Gastrocnemius medialis (tissue), 4 donors: ENCODE results near the gene AJM1. TPM values are rescaled to one million over a fixed set of nuclear protein-coding genes. Genes with fewer than 3 reads are reported as not detected.
A peak's percentile ranks its signal among the peaks of the same experiment; 100 is the strongest.
"Not testable (repeated sequence)": the region's sequence is repeated elsewhere in the genome, so short reads cannot be mapped to it uniquely, and the experiment has no call there.

Source experiments
- ATAC-seq, 2 donors: fragments of 150-250 bp; one replicate each; pipeline ENCODE4 v1.9.1; 2016
- DNase-seq, 2 donors: peaks; one replicate each; pipeline ENCODE4 v3.0.0-alpha.2; 2019
- H3K27ac ChIP-seq, 4 donors: fragments of 200-600 bp; sonication (generic); 1 replicate in 1 of 4; 2 replicates in 3 of 4; pipeline ENCODE4 v1.5.1; 2016 to 2018; ENCODE audit warnings: mild to moderate bottlenecking in 2 of 4, moderate library complexity in 1 of 4
- H3K27me3 ChIP-seq, 3 donors: fragments of 200-600 bp; sonication (generic) in 2 of 3; 1 replicate in 1 of 3; 2 replicates in 2 of 3; pipeline versions ENCODE4 v1.5.1 to v1.6.0; 2016 to 2019; ENCODE audit warnings: mild to moderate bottlenecking in 1 of 3, moderate library complexity in 1 of 3
- H3K36me3 ChIP-seq, 2 donors: fragments of 200-600 bp; sonication (generic) in 1 of 2; one replicate each; pipeline ENCODE4 v1.5.1; 2017 to 2018
- H3K4me1 ChIP-seq, 2 donors: fragments of 200-600 bp; sonication (generic) in 1 of 2; one replicate each; pipeline ENCODE4 v1.5.1; 2016 to 2017; ENCODE audit warnings: mild to moderate bottlenecking in 2 of 2
- H3K4me3 ChIP-seq, 4 donors: fragments of 200-600 bp; sonication (generic) in 3 of 4; 1 replicate in 1 of 4; 2 replicates in 3 of 4; pipeline ENCODE4 v1.5.1; 2016 to 2019; ENCODE audit warnings: mild to moderate bottlenecking in 2 of 4
- H3K9me3 ChIP-seq, 3 donors: fragments of 200-600 bp; sonication (generic) in 2 of 3; 1 replicate in 1 of 3; 2 replicates in 2 of 3; pipeline ENCODE4 v1.5.1; 2016 to 2019
- POLR2A ChIP-seq, 2 donors: fragments of 450-650 bp; IDR thresholded peaks; one replicate each; pipeline ENCODE4 v1.6.1; 2017; ENCODE audit warnings: antibody characterized with exemption in 2 of 2, mild to moderate bottlenecking in 2 of 2, moderate library complexity in 2 of 2
- in situ Hi-C, 4 donors: fragments of 200-750 bp; cut with MboI; loops; one replicate each; pipeline versions ENCODE4 v1.15.0 to v1.8.0; 2017; ENCODE audit warnings: low sequenced_read_pairs in 4 of 4
- intact Hi-C: fragments of 100-400 bp; cut with DNase I; formaldehyde crosslinking; loops from one replicate; pipeline ENCODE4 v1.15.1; 2023; ENCODE audit warnings: low total_unique reads
- total RNA-seq, 4 donors: library from RNA; depleted of rRNA; stranded (reverse); fragments of >200 nt; gene quantifications; one replicate each; pipeline versions ENCODE4 v1.1.0 to v1.2.3, GENCODE V29; 2016
- TF ChIP-seq, protein P1 (sequence below), 5 experiments: fragments of 450-650 bp in 3 of 5; fragments of 200-600 bp in 2 of 5; sonication (generic) in 2 of 5; IDR thresholded peaks in 4 of 5; conservative IDR thresholded peaks in 1 of 5; 1 replicate in 4 of 5; 2 replicates in 1 of 5; pipeline ENCODE4 v1.5.1; 2016 to 2019; ENCODE audit warnings: antibody characterized with exemption in 5 of 5, mild to moderate bottlenecking in 3 of 5, moderate library complexity in 3 of 5

The AJM1 gene
- total RNA-seq, 4 donors from 2014 or later: 1.3 to 2.1 (median 1.6) TPM

GRCh38 chr9:136799854-136800657, 42.2 kb upstream of the AJM1 start:
- no peak overlapping the region for H3K27ac ChIP-seq
- H3K27me3 ChIP-seq: peaks cover 43 to 58% (median 45%) of the 10 kb centered on the region in 3 donors
- in situ Hi-C loops: loop anchor here in 1 of 4 donors (25.0 kb wide), 1 partner anchor 137 kb away; the partner anchor contains the start of genes C8G and FBXW5
- H3K4me3 ChIP-seq: peak overlapping the region; percentile 23 to 42 (median 37)
- ATAC-seq (peak; percentile 43 to 68), DNase-seq (peak; percentile 41 to 61)
- TF ChIP-seq, protein P1, sequence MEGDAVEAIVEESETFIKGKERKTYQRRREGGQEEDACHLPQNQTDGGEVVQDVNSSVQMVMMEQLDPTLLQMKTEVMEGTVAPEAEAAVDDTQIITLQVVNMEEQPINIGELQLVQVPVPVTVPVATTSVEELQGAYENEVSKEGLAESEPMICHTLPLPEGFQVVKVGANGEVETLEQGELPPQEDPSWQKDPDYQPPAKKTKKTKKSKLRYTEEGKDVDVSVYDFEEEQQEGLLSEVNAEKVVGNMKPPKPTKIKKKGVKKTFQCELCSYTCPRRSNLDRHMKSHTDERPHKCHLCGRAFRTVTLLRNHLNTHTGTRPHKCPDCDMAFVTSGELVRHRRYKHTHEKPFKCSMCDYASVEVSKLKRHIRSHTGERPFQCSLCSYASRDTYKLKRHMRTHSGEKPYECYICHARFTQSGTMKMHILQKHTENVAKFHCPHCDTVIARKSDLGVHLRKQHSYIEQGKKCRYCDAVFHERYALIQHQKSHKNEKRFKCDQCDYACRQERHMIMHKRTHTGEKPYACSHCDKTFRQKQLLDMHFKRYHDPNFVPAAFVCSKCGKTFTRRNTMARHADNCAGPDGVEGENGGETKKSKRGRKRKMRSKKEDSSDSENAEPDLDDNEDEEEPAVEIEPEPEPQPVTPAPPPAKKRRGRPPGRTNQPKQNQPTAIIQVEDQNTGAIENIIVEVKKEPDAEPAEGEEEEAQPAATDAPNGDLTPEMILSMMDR (IDR thresholded peaks at IDR 0.05 in 4 of 5, conservative IDR thresholded peaks at IDR 0.05 in 1 of 5): no peak
- TF ChIP-seq POLR2A (IDR thresholded peaks at IDR 0.05): no peak
- peaks cover 13 to 15% of the 10 kb centered on the region in 2 donors for H3K4me1 ChIP-seq
- H3K9me3 ChIP-seq: no peaks in the 10 kb centered on the region
- H3K36me3 ChIP-seq: no peaks in the 10 kb centered on the region
- intact Hi-C loops: no loop called here

DNA sequence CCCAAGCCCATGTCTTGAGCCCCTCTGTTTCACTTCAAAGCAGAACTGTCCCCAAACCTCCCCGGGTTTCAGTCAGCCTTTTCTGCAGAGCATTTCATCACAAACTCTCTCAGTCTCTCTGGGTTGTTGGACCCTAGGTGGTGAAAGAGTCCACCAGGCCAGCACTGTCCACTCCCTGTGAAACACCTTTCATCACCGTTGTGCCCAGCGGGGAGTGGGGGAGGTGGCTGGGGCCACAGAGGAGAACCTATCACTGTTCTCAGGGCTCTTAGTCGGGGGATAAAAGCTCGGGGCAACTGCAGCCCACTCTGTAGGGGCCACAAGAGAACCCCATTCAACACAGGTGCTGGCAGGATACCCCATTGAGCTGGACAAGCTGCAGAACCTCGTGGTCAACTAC, 40.0 kb upstream of the AJM1 start:
- ATAC-seq: no peak
- H3K36me3 ChIP-seq: no peaks in the 10 kb centered on the region
- peaks cover 42 to 52% (median 43%) of the 10 kb centered on the region in 3 donors for H3K27me3 ChIP-seq
- H3K4me3 ChIP-seq: no peak overlapping the region
- peaks cover 24 to 25% of the 10 kb centered on the region in 2 donors for H3K4me1 ChIP-seq
- in situ Hi-C loops: no loop called here
- no peak for TF ChIP-seq POLR2A (IDR thresholded peaks at IDR 0.05)
- TF ChIP-seq, protein P1 (IDR thresholded peaks at IDR 0.05 in 4 of 5, conservative IDR thresholded peaks at IDR 0.05 in 1 of 5): no peak
- DNase-seq: no peak
- no peaks in the 10 kb centered on the region for H3K9me3 ChIP-seq
- intact Hi-C loops: no loop called here
- H3K27ac ChIP-seq: no peak overlapping the region

GRCh38 chr9:136803009-136803550, 39.2 kb upstream of the AJM1 start:
- H3K36me3 ChIP-seq, intact Hi-C loops, DNase-seq, H3K27ac ChIP-seq, H3K9me3 ChIP-seq, in situ Hi-C loops, H3K4me3 ChIP-seq, ATAC-seq: not testable (repeated sequence)
- peaks cover 34 to 44% (median 37%) of the 10 kb centered on the region in 3 donors for H3K27me3 ChIP-seq
- H3K4me1 ChIP-seq: peaks cover 24 to 25% of the 10 kb centered on the region in 2 donors

DNA sequence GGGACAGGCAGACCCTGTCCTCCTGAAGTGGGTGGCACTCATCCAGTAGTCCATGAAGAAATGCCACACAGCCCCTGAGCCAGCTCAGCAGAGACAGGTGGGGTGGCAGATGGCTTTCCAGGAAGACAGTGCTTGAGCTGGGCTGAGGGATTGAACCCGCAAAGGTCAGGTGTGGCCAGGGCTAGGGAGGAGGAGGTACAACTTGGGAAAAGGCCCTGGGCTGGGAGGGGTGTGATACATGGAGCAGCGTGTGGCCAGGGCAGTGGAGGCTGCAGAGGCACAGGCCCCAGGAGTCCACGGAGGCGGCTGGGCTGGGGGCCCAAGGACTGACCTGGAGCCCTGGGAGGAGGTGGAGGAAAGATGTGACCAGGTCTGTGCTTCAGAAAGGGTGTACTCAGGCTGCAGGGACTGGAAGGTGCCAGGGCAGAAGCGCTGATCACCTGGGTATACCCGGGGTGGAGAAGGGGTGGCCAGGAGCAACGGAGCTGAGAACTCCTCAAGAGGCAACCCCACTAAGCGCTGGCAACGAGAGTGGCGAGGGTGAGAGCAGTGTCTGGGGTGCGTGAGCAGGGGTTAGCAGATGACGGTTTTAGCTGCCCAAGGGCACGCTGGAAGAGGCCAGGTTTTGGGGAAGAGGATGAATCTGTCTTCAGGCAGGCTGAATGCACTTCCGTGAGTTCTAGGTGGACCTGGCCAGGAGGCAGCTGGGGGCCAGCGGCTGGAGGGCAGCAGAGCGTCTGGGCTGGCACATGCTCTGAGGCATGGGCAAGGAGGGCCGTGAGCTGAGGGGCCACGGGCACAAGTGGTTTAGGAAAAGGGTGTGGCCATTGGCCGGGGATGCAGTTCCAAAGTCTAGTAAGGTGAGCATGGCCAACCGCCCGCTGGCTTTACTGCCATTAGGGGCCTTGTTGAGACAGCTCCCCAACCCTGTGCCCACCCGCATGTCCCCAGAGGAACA, 38.4 kb upstream of the AJM1 start:
- H3K4me3 ChIP-seq: no peak overlapping the region
- no peak overlapping the region for H3K27ac ChIP-seq
- intact Hi-C loops: no loop called here
- H3K27me3 ChIP-seq: peaks cover 27 to 37% (median 30%) of the 10 kb centered on the region in 3 donors
- ATAC-seq (no peak), DNase-seq (no peak)
- no peaks in the 10 kb centered on the region for H3K36me3 ChIP-seq
- no peaks in the 10 kb centered on the region for H3K9me3 ChIP-seq
- peaks cover 27% of the 10 kb centered on the region in 2 donors for H3K4me1 ChIP-seq
- in situ Hi-C loops: no loop called here
- TF ChIP-seq POLR2A (IDR thresholded peaks at IDR 0.05): no peak
- TF ChIP-seq, protein P1 (IDR thresholded peaks at IDR 0.05 in 4 of 5, conservative IDR thresholded peaks at IDR 0.05 in 1 of 5): no peak
